NCI-H187 treated with DMSO at 0.1 percent for 48 hours (cell line): ENCODE data around the gene UNCX.

Source experiments
- DNase-seq: peaks from one replicate; lab custom pipeline; 2025; lab: John Stamatoyannopoulos, UW

UNCX gene

GRCh38 chr7:1218541-1219165 is 14.0 kb upstream of the UNCX start:
- DNase-seq: no peak

- no peak for DNase-seq
Observed at GRCh38 chr7:1219498-1219897, 13.2 kb upstream of the UNCX start.

- DNase-seq: no peak
Observed at GRCh38 chr7:1220000-1220726, 12.5 kb upstream of the UNCX start.

- no peak for DNase-seq
Observed at GRCh38 chr7:1220977-1221745, 11.5 kb upstream of the UNCX start.

GRCh38 chr7:1223196-1223981 is 9.3 kb upstream of the UNCX start:
- no peak for DNase-seq

GRCh38 chr7:1224086-1224716 is 8.5 kb upstream of the UNCX start:
- no peak for DNase-seq

GRCh38 chr7:1225030-1225429 is 7.6 kb upstream of the UNCX start:
- no peak for DNase-seq

GRCh38 chr7:1225441-1226185 is 7.1 kb upstream of the UNCX start:
- DNase-seq: no peak

GRCh38 chr7:1226186-1226901 is 6.3 kb upstream of the UNCX start:
- no peak for DNase-seq

- no peak for DNase-seq
Observed at GRCh38 chr7:1227071-1227804, 5.4 kb upstream of the UNCX start.

GRCh38 chr7:1227814-1228544 is 4.7 kb upstream of the UNCX start:
- no peak for DNase-seq

GRCh38 chr7:1228545-1229201 is 4.0 kb upstream of the UNCX start:
- DNase-seq: no peak

- DNase-seq: no peak
Observed at GRCh38 chr7:1229202-1229947, 3.3 kb upstream of the UNCX start.

- no peak for DNase-seq
Observed at GRCh38 chr7:1229956-1230355, 2.7 kb upstream of the UNCX start.

- DNase-seq: no peak
Observed at GRCh38 chr7:1230411-1231213, 2.1 kb upstream of the UNCX start.

GRCh38 chr7:1231214-1232102 is 1.2 kb upstream of the UNCX start:
- DNase-seq: no peak
